Activated CD8-positive, alpha-beta T cell treated with anti-CD3 and anti-CD28 coated beads for 36 hours (primary cell): ENCODE measurements around the gene ZNF41. TPM values are rescaled to one million over a fixed set of nuclear protein-coding genes. Genes with fewer than 3 reads are reported as not detected.
A peak's percentile ranks its signal among the peaks of the same experiment; 100 is the strongest.
"Not testable (repeated sequence)": the region's sequence is repeated elsewhere in the genome, so short reads cannot be mapped to it uniquely, and the experiment has no call there.

Source experiments
- ATAC-seq: fragments of 200-7000 bp; cut with Tn5 transposase; one replicate; pipeline ENCODE4 v1.10.0; 2021; ENCODE audit warnings: mild to moderate bottlenecking, moderate library complexity
- CTCF ChIA-PET: fragments of 350-600 bp; sonication (Branson Sonifier 250); formaldehyde crosslinking; loops from one replicate; lab custom pipeline; 2021; ENCODE audit warnings: antibody characterized with exemption; lab: Charles Lee
- POLR2A ChIA-PET: fragments of 350-600 bp; sonication (Branson Sonifier 250); formaldehyde crosslinking; loops from one replicate; lab custom pipeline; 2021; ENCODE audit warnings: antibody characterized with exemption; lab: Charles Lee
- DNase-seq: peaks from one replicate; pipeline ENCODE4 v3.0.0-alpha.2; 2020
- H3K27ac Mint-ChIP-seq: one replicate; pipeline ENCODE4 v1.8.0; 2021; ENCODE audit warnings: mild to moderate bottlenecking, mixed read lengths
- H3K27me3 Mint-ChIP-seq: one replicate; pipeline ENCODE4 v1.8.0; 2021; ENCODE audit warnings: mixed read lengths
- H3K36me3 Mint-ChIP-seq: one replicate; pipeline ENCODE4 v1.8.0; 2021; ENCODE audit warnings: low read depth, mixed read lengths
- H3K4me1 Mint-ChIP-seq: one replicate; pipeline ENCODE4 v1.8.0; 2021; ENCODE audit warnings: low read depth, mixed read lengths
- H3K4me3 Mint-ChIP-seq: one replicate; pipeline ENCODE4 v1.8.0; 2021; ENCODE audit warnings: mild to moderate bottlenecking, moderate library complexity, mixed read lengths
- H3K9me3 Mint-ChIP-seq: one replicate; pipeline ENCODE4 v1.8.0; 2021; ENCODE audit warnings: mixed read lengths
- CTCF ChIP-seq: fragments of 200-600 bp; IDR thresholded peaks from one replicate; pipeline ENCODE4 v1.8.0; 2022; ENCODE audit warnings: antibody characterized with exemption, mild to moderate bottlenecking
- intact Hi-C: fragments of 100-400 bp; cut with micrococcal nuclease; formaldehyde crosslinking; loops from one replicate; pipeline ENCODE4 v1.10.0; 2022
- total RNA-seq, 2 experiments: library from RNA; stranded (reverse); gene quantifications; one replicate each; pipeline ENCODE4 v1.2.3, GENCODE V29; 2021

ZNF41 gene
- total RNA-seq, 2 experiments from 2014 or later: 10.6 TPM

GRCh38 chrX:47518144-47518543, 35.1 kb upstream of the ZNF41 start:
- POLR2A ChIA-PET: no interaction called here

GRCh38 chrX:47515941-47516665, 33.1 kb upstream of the ZNF41 start:
- ChIA-PET CTCF (no interaction called here), POLR2A (interaction anchor here (0.7 kb wide), 1 partner anchor 1062 kb away, joined by 3 read pairs; no protein-coding TSS in a partner anchor)
- no peaks in the 10 kb centered on the region for H3K9me3 Mint-ChIP-seq
- no peaks in the 10 kb centered on the region for H3K36me3 Mint-ChIP-seq
- H3K4me1 Mint-ChIP-seq: peaks cover 15% of the 10 kb centered on the region
- ATAC-seq (peak; percentile 37), DNase-seq (peak; percentile 4)
- no peaks in the 10 kb centered on the region for H3K27me3 Mint-ChIP-seq
- H3K27ac Mint-ChIP-seq: no peak overlapping the region
- intact Hi-C loops: no loop called here
- H3K4me3 Mint-ChIP-seq: no peak overlapping the region
- TF ChIP-seq CTCF: no peak

More at GRCh38 chrX:47518144-47518543, 35.1 kb upstream of the ZNF41 start:
- Mint-ChIP-seq H3K9me3 (no peaks in the 10 kb centered on the region), H3K4me1 (peaks cover 10% of the 10 kb centered on the region), H3K27me3 (no peaks in the 10 kb centered on the region), H3K4me3 (no peak overlapping the region), H3K27ac (no peak overlapping the region), H3K36me3 (no peaks in the 10 kb centered on the region)
- ATAC-seq (no peak), DNase-seq (no peak)
- intact Hi-C loops: no loop called here
- no peak for TF ChIP-seq CTCF
- CTCF ChIA-PET: interaction anchor here (1.1 kb wide), 1 partner anchor 133 kb away, joined by 3 read pairs; no protein-coding TSS in a partner anchor

GRCh38 chrX:47514533-47515235, 31.7 kb upstream of the ZNF41 start:
- CTCF ChIA-PET: interaction anchor here (1.0 kb wide), 1 partner anchor 9 kb away, joined by 5 read pairs; no protein-coding TSS in a partner anchor
- POLR2A ChIA-PET: no interaction called here
- Mint-ChIP-seq H3K27me3 (no peaks in the 10 kb centered on the region), H3K4me1 (peaks cover 15% of the 10 kb centered on the region), H3K36me3 (no peaks in the 10 kb centered on the region), H3K4me3 (no peak overlapping the region), H3K27ac (no peak overlapping the region), H3K9me3 (no peaks in the 10 kb centered on the region)
- ATAC-seq (no peak), DNase-seq (no peak)
- TF ChIP-seq CTCF: no peak
- intact Hi-C loops: no loop called here

GRCh38 chrX:47513034-47513965, 30.3 kb upstream of the ZNF41 start:
- Mint-ChIP-seq H3K4me3 (peak overlapping the region; percentile 72), H3K4me1 (peaks cover 15% of the 10 kb centered on the region), H3K27ac (peak overlapping the region; percentile 65)
- peak; percentile 78 for ATAC-seq
- H3K27me3 Mint-ChIP-seq, H3K9me3 Mint-ChIP-seq, H3K36me3 Mint-ChIP-seq, POLR2A ChIA-PET, intact Hi-C loops: not testable (repeated sequence)
- peak; percentile 43 for DNase-seq
- CTCF ChIA-PET: interaction anchor here (0.8 kb wide), 1 partner anchor 10 kb away, joined by 3 read pairs; no protein-coding TSS in a partner anchor

- H3K27ac Mint-ChIP-seq, POLR2A ChIA-PET, H3K9me3 Mint-ChIP-seq, DNase-seq, H3K27me3 Mint-ChIP-seq, H3K36me3 Mint-ChIP-seq, ATAC-seq, CTCF ChIA-PET, intact Hi-C loops: not testable (repeated sequence)
- Mint-ChIP-seq H3K4me3 (peak overlapping the region; percentile 60), H3K4me1 (peaks cover 16% of the 10 kb centered on the region)
These were observed 29.4 kb upstream of the ZNF41 start for GRCh38 chrX:47512383-47512782.
